ENCODE results near the gene GALNT18. TPM values are rescaled to one million over a fixed set of nuclear protein-coding genes. Genes with fewer than 3 reads are reported as not detected.

GALNT18 gene
- total RNA-seq, 1 experiment from 2014 or later: 13.5 TPM

GRCh38 chr11:11345099-11345498, 276.7 kb downstream of the GALNT18 start:
- no peak for DNase-seq (ENCODE audit: low read depth)
- in situ Hi-C loops (cut with HindIII; ENCODE audit: low pct_unique_long_range_greater_than_20kb, low sequenced_read_pairs): no loop called here

- in situ Hi-C loops (cut with HindIII; ENCODE audit: low pct_unique_long_range_greater_than_20kb, low sequenced_read_pairs): no loop called here
- DNase-seq (ENCODE audit: low read depth): no peak
Observed at GRCh38 chr11:11344045-11344444, 277.8 kb downstream of the GALNT18 start.

- DNase-seq (ENCODE audit: low read depth): no peak
- in situ Hi-C loops (cut with HindIII; ENCODE audit: low pct_unique_long_range_greater_than_20kb, low sequenced_read_pairs): no loop called here
Observed at GRCh38 chr11:11338304-11338703, 283.5 kb downstream of the GALNT18 start.

DNA sequence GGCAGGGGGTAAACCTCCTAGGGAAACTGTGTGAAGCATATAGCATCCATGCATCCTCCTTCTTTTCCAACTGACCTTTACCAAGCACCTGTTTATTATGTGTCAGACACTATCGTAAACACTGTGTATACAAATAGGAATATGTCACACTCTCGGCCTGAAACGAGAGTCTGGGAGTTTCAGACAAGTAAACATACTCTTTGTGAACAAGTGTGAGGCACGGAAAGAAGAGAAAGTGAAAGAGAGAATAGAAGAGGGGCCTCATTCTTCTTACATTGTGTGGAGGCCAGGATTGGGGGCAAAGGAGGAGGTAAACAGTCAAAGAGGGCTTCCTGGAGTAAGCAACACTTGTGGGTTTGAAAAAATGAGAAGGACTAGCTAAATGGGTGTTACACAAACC, 285.1 kb downstream of the GALNT18 start:
- no peak for DNase-seq (ENCODE audit: low read depth)
- in situ Hi-C loops (cut with HindIII; ENCODE audit: low pct_unique_long_range_greater_than_20kb, low sequenced_read_pairs): no loop called here

DNA sequence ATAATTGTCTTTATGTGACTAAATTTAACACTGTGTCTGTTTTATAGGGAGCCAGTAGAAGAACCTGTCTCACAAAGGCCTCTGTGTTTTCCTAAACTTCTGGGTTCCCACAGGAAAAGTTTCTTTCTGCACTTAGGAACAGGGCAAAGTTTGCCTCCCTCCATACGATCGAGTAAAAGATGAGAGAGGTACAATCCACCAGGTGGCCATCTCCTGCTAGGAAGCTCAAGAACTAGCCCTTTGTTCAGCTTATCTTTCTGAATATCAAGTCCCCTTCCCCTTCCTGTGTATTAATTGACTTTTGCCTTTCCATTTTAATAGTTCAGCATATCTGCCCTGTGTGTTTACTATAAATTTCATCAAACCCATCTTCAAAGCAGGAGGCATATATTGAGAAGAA, 286.8 kb downstream of the GALNT18 start:
- in situ Hi-C loops (cut with HindIII; ENCODE audit: low pct_unique_long_range_greater_than_20kb, low sequenced_read_pairs): no loop called here
- no peak for DNase-seq (ENCODE audit: low read depth)

DNA sequence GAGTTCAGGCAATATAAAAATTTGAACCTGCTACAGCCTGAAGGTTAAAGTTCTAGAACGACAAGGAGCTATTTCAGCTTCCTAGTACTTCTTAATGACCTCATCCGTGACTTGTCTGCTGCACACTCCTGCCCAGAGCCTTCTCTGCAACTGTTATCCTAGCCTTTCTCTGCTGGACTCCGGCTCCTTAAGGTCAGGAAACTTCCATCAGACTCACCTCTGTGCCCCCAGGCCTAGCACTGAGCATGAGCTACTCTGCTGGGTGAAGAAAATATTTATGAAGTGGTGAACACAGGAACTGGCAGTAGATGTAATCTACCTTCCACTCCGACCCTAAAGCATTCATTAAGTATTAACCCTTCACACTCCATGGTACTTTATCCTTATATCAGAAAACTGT, 287.2 kb downstream of the GALNT18 start:
- in situ Hi-C loops (cut with HindIII; ENCODE audit: low pct_unique_long_range_greater_than_20kb, low sequenced_read_pairs): no loop called here
- DNase-seq (ENCODE audit: low read depth): no peak

GRCh38 chr11:11332141-11332710, 289.6 kb downstream of the GALNT18 start:
- in situ Hi-C loops (cut with HindIII; ENCODE audit: low pct_unique_long_range_greater_than_20kb, low sequenced_read_pairs): no loop called here
- DNase-seq (ENCODE audit: low read depth): no peak

GRCh38 chr11:11329062-11329806, 292.6 kb downstream of the GALNT18 start:
- DNase-seq (ENCODE audit: low read depth): no peak
- in situ Hi-C loops (cut with HindIII; ENCODE audit: low pct_unique_long_range_greater_than_20kb, low sequenced_read_pairs): no loop called here

- in situ Hi-C loops (cut with HindIII; ENCODE audit: low pct_unique_long_range_greater_than_20kb, low sequenced_read_pairs): no loop called here
- no peak for DNase-seq (ENCODE audit: low read depth)
Observed at GRCh38 chr11:11324090-11324489, 297.7 kb downstream of the GALNT18 start.

DNA sequence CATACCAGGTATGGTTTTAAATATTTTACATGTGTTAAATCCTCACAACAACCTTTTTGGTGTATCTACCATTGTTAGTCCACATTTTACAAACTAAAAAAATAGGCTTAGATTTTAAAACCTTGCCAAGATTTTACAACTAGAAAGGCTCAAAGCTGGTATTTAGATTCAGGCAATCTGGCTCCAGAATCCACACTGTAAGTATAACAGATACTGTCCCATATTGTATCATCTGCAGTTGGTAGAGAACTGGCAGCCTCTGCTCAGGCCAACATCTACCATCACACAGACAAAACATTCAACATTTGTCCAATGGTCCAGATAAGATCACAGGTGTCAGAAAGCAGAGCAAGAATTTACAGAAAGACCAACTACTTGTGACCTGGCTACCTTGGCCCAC, 299.7 kb downstream of the GALNT18 start:
- in situ Hi-C loops (cut with HindIII; ENCODE audit: low pct_unique_long_range_greater_than_20kb, low sequenced_read_pairs): no loop called here

GRCh38 chr11:11320825-11321224, 301.0 kb downstream of the GALNT18 start:
- in situ Hi-C loops (cut with HindIII; ENCODE audit: low pct_unique_long_range_greater_than_20kb, low sequenced_read_pairs): no loop called here

More for the DNA sequence above, 299.7 kb downstream of the GALNT18 start:
- DNase-seq (ENCODE audit: low read depth): no peak

GRCh38 chr11:11318961-11319360, 302.8 kb downstream of the GALNT18 start:
- in situ Hi-C loops (cut with HindIII; ENCODE audit: low pct_unique_long_range_greater_than_20kb, low sequenced_read_pairs): no loop called here
- DNase-seq (ENCODE audit: low read depth): no peak

More at GRCh38 chr11:11320825-11321224, 301.0 kb downstream of the GALNT18 start:
- no peak for DNase-seq (ENCODE audit: low read depth)

GRCh38 chr11:11318461-11318860, 303.3 kb downstream of the GALNT18 start:
- in situ Hi-C loops (cut with HindIII; ENCODE audit: low pct_unique_long_range_greater_than_20kb, low sequenced_read_pairs): no loop called here
- DNase-seq (ENCODE audit: low read depth): no peak

DNA sequence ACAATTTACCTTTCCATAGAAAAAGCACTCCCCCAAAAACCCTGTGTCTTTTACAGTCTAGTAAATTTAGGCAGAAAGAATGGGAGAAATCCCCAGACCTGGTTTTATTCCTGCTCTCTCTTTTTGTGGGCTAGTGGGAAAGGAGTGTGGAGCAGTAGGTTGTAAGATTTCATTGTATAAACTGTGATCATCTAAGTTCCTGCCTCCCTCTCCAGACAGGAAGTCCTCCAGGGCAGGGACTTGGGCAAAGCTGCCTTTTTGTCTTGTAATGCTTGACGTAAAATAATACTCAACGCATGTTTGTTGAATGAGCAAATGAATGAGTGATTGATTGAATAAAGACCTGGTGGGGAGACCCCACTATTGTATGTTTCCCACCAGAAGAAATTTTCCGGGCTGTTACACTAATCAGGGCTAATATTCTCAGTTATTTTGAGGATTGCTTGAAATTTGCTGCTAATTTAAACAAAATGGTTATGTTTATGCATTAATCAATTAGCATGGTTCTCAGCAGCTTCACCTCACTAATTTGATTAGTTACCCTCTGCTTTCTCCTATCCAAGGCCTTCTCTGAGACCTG, 305.1 kb downstream of the GALNT18 start:
- DNase-seq (ENCODE audit: low read depth): no peak
- in situ Hi-C loops (cut with HindIII; ENCODE audit: low pct_unique_long_range_greater_than_20kb, low sequenced_read_pairs): no loop called here

DNA sequence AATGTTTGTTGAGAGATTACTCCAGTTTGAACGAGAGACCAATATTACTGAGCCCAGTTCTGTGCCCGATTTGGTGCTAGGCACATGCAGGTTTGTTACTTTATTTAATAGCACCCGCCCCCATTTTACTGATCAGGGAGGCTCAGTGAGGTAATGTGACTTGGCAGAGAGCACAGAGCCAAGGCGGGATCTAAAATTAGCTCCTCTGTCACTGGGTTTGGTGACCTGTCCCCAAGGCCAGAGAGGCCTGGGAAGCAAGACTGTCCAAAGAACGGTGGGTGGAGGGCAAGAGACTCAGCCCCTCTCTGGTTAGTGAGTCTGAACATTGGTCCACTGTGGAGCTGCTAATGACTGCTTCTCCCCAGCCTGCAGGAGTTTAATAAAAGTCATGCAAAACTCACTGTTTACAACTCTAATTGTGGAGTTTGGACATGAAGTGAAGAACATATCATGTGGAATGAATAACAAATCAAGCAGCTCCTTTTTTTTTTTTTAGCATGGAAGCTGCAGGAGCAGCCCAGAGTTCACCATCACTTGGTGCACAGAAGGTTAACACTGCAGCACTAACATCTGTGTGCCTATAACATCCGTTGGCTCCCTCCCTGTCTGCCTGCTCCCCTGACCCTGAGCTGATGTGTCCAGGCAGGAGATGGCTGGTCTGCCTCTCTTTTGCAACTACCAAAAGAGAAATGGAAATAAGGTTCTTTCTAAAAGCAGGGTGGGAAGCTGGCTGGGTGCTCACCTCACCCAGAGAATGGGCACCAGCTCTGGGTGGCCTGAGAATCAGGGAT, 307.7 kb downstream of the GALNT18 start:
- no peak for DNase-seq (ENCODE audit: low read depth)
- in situ Hi-C loops (cut with HindIII; ENCODE audit: low pct_unique_long_range_greater_than_20kb, low sequenced_read_pairs): no loop called here

DNA sequence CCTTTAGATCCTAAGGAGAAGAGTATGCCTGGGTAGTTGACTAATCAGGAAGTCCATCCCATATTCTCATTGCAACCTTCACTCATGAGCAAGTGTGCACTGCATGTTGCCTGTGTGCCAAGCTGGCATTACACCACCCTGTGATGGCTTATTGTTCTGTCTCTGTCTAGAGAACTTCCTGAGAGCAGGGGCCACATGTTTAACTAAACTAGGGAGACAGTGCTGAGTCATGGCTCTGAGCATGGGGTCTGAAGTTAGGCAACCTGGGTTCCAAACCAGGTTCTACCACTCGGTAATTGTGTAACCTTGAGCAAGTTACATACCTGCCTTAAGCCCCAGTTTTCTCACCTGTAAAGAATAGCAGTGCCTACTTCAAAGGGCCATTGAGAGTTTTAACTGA, 308.4 kb downstream of the GALNT18 start:
- no peak for DNase-seq (ENCODE audit: low read depth)
- in situ Hi-C loops (cut with HindIII; ENCODE audit: low pct_unique_long_range_greater_than_20kb, low sequenced_read_pairs): no loop called here

DNA sequence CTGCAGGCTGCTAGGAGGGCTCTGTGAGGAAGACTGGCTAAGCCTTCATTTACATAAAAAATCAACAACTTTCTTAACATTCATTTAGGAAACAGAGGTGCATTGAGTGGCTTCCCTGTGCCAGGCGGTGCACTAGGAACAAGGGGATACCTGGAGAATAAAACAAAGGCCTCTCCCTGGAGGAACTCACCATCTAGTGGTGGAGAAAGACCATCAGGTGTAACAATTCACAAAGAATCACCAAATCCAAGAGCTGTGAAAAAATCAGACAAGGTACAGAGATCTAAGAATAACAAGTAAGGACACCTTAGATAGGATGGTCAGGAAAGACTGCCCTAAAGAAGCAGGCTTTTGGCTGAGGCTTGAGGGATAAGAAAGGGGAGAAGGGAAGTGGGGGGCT, 309.1 kb downstream of the GALNT18 start:
- no peak for DNase-seq (ENCODE audit: low read depth)
- in situ Hi-C loops (cut with HindIII; ENCODE audit: low pct_unique_long_range_greater_than_20kb, low sequenced_read_pairs): no loop called here

- DNase-seq (ENCODE audit: low read depth): no peak
- in situ Hi-C loops (cut with HindIII; ENCODE audit: low pct_unique_long_range_greater_than_20kb, low sequenced_read_pairs): no loop called here
Observed at GRCh38 chr11:11311169-11311568, 310.6 kb downstream of the GALNT18 start.

- DNase-seq (ENCODE audit: low read depth): no peak
- in situ Hi-C loops (cut with HindIII; ENCODE audit: low pct_unique_long_range_greater_than_20kb, low sequenced_read_pairs): no loop called here
Observed at GRCh38 chr11:11309906-11310305, 311.9 kb downstream of the GALNT18 start.

Data from Caki2 (cell line).